ENCODE results near the gene ERC2.
A peak's percentile ranks its signal among the peaks of the same experiment; 100 is the strongest.

ERC2 gene

GRCh38 chr3:55704521-55704920 lies 763.7 kb downstream of the ERC2 start:
- Histone ChIP-seq H3K4me1 (ENCODE audit: control insufficient read depth, insufficient read depth, low read length) (peaks cover 7% of the 10 kb centered on the region; the same call in 1 of the 2 replicates), H3K27ac (ENCODE audit: extremely low read depth, low read depth, low read length) (no peak overlapping the region), H3K36me3 (ENCODE audit: control insufficient read depth in 2 of 2, insufficient read depth in 1 of 2, low read length in 2 of 2) (no peaks in the 10 kb centered on the region), H3K4me3 (ENCODE audit: low read depth, low read length) (no peak overlapping the region), H3K9me3 (ENCODE audit: control insufficient read depth, insufficient read depth, low read depth, low read length) (no peaks in the 10 kb centered on the region)
- ChIA-PET CTCF (no interaction called here), POLR2A (no interaction called here)
- TF ChIP-seq ZNF2 (tag by site-specific recombination; IDR thresholded peaks at IDR 0.05) (no peak), ZNF658 (tag by site-specific recombination; IDR thresholded peaks at IDR 0.05) (no peak), ZNF19 (tag by site-specific recombination; IDR thresholded peaks at IDR 0.05; ENCODE audit: low read depth) (no peak), ZNF792 (tag by site-specific recombination; IDR thresholded peaks at IDR 0.05) (no peak), ZNF548 (tag by site-specific recombination; IDR thresholded peaks at IDR 0.05) (no peak), ZNF121 (tag by site-specific recombination; IDR thresholded peaks at IDR 0.05) (no peak), ZBTB6 (tag by site-specific recombination; IDR thresholded peaks at IDR 0.05) (no peak), ZNF596 (tag by site-specific recombination; IDR thresholded peaks at IDR 0.05) (no peak), ZNF280C (tag by site-specific recombination; IDR thresholded peaks at IDR 0.05) (no peak), GLIS1 (tag by site-specific recombination; IDR thresholded peaks at IDR 0.05) (no peak), ZNF202 (tag by site-specific recombination; IDR thresholded peaks at IDR 0.05; ENCODE audit: borderline replicate concordance) (no peak), ZNF558 (tag by site-specific recombination; IDR thresholded peaks at IDR 0.05) (no peak)

GRCh38 chr3:55702822-55703221 lies 765.4 kb downstream of the ERC2 start:
- H3K4me1 ChIP-seq (ENCODE audit: control insufficient read depth, insufficient read depth, low read length) = peaks cover 5% of the 10 kb centered on the region; the same call in 1 of the 2 replicates
- H3K36me3 ChIP-seq (ENCODE audit: control insufficient read depth in 2 of 2, insufficient read depth in 1 of 2, low read length in 2 of 2) = no peaks in the 10 kb centered on the region
- TF ChIP-seq ZNF335 (tag by site-specific recombination; conservative IDR thresholded peaks at IDR 0.05) (peak; percentile 39; the same call in 1 of the 2 replicates), ZNF391 (tag by site-specific recombination; IDR thresholded peaks at IDR 0.05; ENCODE audit: borderline replicate concordance, low read depth) (no peak), HOXC10 (CRISPR knock-in tag; IDR thresholded peaks at IDR 0.05) (no peak)
- POLR2A ChIA-PET = no interaction called here
- no peaks in the 10 kb centered on the region for H3K9me3 ChIP-seq (ENCODE audit: control insufficient read depth, insufficient read depth, low read depth, low read length)
- no peak overlapping the region for H3K27ac ChIP-seq (ENCODE audit: extremely low read depth, low read depth, low read length)
- CTCF ChIA-PET = no interaction called here
- no peak overlapping the region for H3K4me3 ChIP-seq (ENCODE audit: low read depth, low read length)

- peaks cover 0 to 3% of the 10 kb centered on the region in 2 experiments; a peak in 1 of 3 replicates for H3K36me3 ChIP-seq (ENCODE audit: control insufficient read depth in 2 of 2, insufficient read depth in 1 of 2, low read length in 2 of 2)
- peaks cover 5% of the 10 kb centered on the region; the same call in 1 of the 2 replicates for H3K4me1 ChIP-seq (ENCODE audit: control insufficient read depth, insufficient read depth, low read length)
- CTCF ChIA-PET = no interaction called here
- POLR2A ChIA-PET = no interaction called here
- H3K9me3 ChIP-seq (ENCODE audit: control insufficient read depth, insufficient read depth, low read depth, low read length) = no peaks in the 10 kb centered on the region
- H3K4me3 ChIP-seq (ENCODE audit: low read depth, low read length) = no peak overlapping the region
- no peak overlapping the region for H3K27ac ChIP-seq (ENCODE audit: extremely low read depth, low read depth, low read length)
- peak; percentile 91 for TF ChIP-seq ZBTB21 (tag by site-specific recombination; IDR thresholded peaks at IDR 0.05)
- TF ChIP-seq ZNF398 (tag by site-specific recombination; IDR thresholded peaks at IDR 0.05) = peak; percentile 43; the same call in 1 of the 2 replicates
- peak; percentile 19; the same call in 1 of the 2 replicates for TF ChIP-seq TRIM28 (IDR thresholded peaks at IDR 0.05; ENCODE audit: borderline replicate concordance, low read length)
- TF ChIP-seq PRDM1 (tag by site-specific recombination; IDR thresholded peaks at IDR 0.05) = no peak
- 0 out of 2 replicates have a peak, but pooled peaks have one; percentile 31 for TF ChIP-seq ZNF610 (tag by site-specific recombination; IDR thresholded peaks at IDR 0.05; ENCODE audit: borderline replicate concordance)
- TF ChIP-seq WT1 (tag by site-specific recombination; IDR thresholded peaks at IDR 0.05) = no peak; the same call in 1 of the 2 replicates
- peak; percentile 42; the same call in 1 of the 2 replicates for TF ChIP-seq ZBTB44 (tag by site-specific recombination; IDR thresholded peaks at IDR 0.05)
- TF ChIP-seq SP3 (tag by site-specific recombination; IDR thresholded peaks at IDR 0.05) = no peak
- TF ChIP-seq OSR2 (tag by site-specific recombination; IDR thresholded peaks at IDR 0.05) = peak; percentile 72; the same call in 1 of the 2 replicates
- TF ChIP-seq ZBTB20 (tag by site-specific recombination; IDR thresholded peaks at IDR 0.05) = 0 out of 2 replicates have a peak, but pooled peaks have one; percentile 42
- TF ChIP-seq ZNF843 (tag by site-specific recombination; IDR thresholded peaks at IDR 0.05) = peak; percentile 55; the same call in 1 of the 2 replicates
- TF ChIP-seq SCRT2 (tag by site-specific recombination; IDR thresholded peaks at IDR 0.05) = no peak
- TF ChIP-seq ZSCAN16 (tag by site-specific recombination; IDR thresholded peaks at IDR 0.05) = no peak
These were observed 766.3 kb downstream of the ERC2 start for GRCh38 chr3:55701997-55702396.

Measured in HEK293 (cell line).